Measurements from ENCODE around the gene TMEM151B. TPM values are rescaled to one million over a fixed set of nuclear protein-coding genes. Genes with fewer than 3 reads are reported as not detected.

TMEM151B gene
- total and polyA plus RNA-seq, 2 of the 13 experiments (the other 11 are each of a cell fraction or from before 2014, with no cell fraction given), result not detected

DNA sequence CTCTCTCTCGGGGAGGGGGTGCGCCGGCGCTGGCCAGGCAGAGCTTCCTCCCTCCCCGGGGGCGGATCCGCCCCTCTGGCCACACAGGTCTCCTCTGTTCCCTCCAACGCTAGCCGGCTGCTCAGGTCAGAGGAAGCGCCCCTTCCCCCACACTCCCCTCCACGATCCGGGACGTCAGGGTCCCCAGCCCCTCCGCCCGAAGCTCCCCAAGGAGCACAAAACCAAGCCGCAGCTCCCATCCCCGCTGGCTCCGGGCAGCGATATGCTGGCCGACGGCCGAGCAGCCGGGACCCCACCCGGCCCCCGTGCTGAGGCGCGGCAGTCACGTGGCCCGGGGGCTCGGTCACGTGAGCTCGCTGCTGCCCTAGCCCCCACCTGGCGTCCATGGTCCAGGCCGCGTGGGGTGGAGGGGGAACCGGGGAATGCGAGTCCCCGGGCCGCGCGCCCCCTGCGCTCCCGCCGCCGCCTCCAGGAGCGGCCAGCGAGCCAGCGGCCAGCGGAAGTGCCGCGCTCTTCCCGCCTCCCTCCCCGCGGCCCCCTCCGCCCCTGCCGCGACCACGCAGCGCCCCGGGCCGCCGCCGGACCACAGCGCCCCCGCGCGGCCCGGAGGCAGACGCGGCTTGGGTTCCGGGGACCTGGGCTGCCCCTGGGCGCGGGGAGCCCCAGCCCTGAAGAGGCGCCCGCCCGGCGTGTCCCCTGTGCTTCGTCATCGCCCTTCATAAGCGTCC lies 13.1 kb upstream of the TMEM151B start, which contains the start of gene SLC35B2 (continued):
- TF ChIP-seq HMG20A (CRISPR knock-in tag; IDR thresholded peaks at IDR 0.05; ENCODE audit: borderline replicate concordance) (peak; percentile 43; the same call in 1 of the 2 replicates), CCDC6 (CRISPR knock-in tag; IDR thresholded peaks at IDR 0.05) (peak; percentile 25; the same call in 1 of the 2 replicates), MBD4 (IDR thresholded peaks at IDR 0.05; ENCODE audit: borderline replicate concordance, low read length) (no peak), HCFC1 (IDR thresholded peaks at IDR 0.05; ENCODE audit: low read depth, low read length) (0 out of 2 replicates have a peak, but pooled peaks have one; percentile 8), ZNF549 (CRISPR knock-in tag; IDR thresholded peaks at IDR 0.05) (no peak), ZNF138 (CRISPR knock-in tag; IDR thresholded peaks at IDR 0.05; ENCODE audit: low read depth) (no peak), NONO (IDR thresholded peaks at IDR 0.05) (no peak), NONO (CRISPR knock-in tag; conservative IDR thresholded peaks at IDR 0.05) (peak; percentile 92), MAFK (conservative IDR thresholded peaks at IDR 0.05 in 1 of 2, IDR thresholded peaks at IDR 0.05 in 1 of 2; ENCODE audit: low read length in 2 of 2) (no peak), ZNF235 (CRISPR knock-in tag; IDR thresholded peaks at IDR 0.05; ENCODE audit: borderline replicate concordance) (no peak), ARNTL (CRISPR knock-in tag; IDR thresholded peaks at IDR 0.05) (peak; percentile 98), ZSCAN25 (CRISPR knock-in tag; IDR thresholded peaks at IDR 0.05) (peak; percentile 66), NR2F2 (IDR thresholded peaks at IDR 0.05; ENCODE audit: borderline replicate concordance, low read depth) (0 out of 2 replicates have a peak, but pooled peaks have one; percentile 46), ZNF761 (CRISPR knock-in tag; conservative IDR thresholded peaks at IDR 0.05) (0 out of 2 replicates have a peak, but pooled peaks have one; percentile 67), ZNF430 (CRISPR knock-in tag; IDR thresholded peaks at IDR 0.05) (peak; percentile 97), PLRG1 (conservative IDR thresholded peaks at IDR 0.05) (no peak), ZBTB20 (CRISPR knock-in tag; IDR thresholded peaks at IDR 0.05; ENCODE audit: borderline replicate concordance, low read depth) (0 out of 2 replicates have a peak, but pooled peaks have one; percentile 47), TAF1 (CRISPR knock-in tag; IDR thresholded peaks at IDR 0.05) (peak; percentile 87), WIZ (CRISPR knock-in tag; IDR thresholded peaks at IDR 0.05) (peak; percentile 83; the same call in 1 of the 2 replicates), NFATC3 (CRISPR knock-in tag; IDR thresholded peaks at IDR 0.05) (no peak), ZNF10 (CRISPR knock-in tag; IDR thresholded peaks at IDR 0.05; ENCODE audit: borderline replicate concordance, low read depth) (no peak)
- TF ChIP-seq, protein P1, sequence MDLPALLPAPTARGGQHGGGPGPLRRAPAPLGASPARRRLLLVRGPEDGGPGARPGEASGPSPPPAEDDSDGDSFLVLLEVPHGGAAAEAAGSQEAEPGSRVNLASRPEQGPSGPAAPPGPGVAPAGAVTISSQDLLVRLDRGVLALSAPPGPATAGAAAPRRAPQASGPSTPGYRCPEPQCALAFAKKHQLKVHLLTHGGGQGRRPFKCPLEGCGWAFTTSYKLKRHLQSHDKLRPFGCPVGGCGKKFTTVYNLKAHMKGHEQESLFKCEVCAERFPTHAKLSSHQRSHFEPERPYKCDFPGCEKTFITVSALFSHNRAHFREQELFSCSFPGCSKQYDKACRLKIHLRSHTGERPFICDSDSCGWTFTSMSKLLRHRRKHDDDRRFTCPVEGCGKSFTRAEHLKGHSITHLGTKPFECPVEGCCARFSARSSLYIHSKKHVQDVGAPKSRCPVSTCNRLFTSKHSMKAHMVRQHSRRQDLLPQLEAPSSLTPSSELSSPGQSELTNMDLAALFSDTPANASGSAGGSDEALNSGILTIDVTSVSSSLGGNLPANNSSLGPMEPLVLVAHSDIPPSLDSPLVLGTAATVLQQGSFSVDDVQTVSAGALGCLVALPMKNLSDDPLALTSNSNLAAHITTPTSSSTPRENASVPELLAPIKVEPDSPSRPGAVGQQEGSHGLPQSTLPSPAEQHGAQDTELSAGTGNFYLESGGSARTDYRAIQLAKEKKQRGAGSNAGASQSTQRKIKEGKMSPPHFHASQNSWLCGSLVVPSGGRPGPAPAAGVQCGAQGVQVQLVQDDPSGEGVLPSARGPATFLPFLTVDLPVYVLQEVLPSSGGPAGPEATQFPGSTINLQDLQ (CRISPR knock-in tag; IDR thresholded peaks at IDR 0.05), result no peak
- TF ChIP-seq, protein P2, sequence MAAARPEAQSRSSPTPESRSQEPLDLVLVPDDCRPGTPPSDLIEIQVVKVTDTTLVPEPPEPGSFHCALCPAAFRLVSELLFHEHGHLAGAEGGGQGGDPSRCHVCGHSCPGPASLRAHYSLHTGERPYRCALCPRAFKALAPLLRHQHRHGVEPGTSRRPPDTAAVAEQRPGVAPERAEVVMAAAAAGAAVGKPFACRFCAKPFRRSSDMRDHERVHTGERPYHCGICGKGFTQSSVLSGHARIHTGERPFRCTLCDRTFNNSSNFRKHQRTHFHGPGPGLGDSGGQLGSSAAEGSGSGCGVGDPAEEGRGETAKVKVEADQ (CRISPR knock-in tag; IDR thresholded peaks at IDR 0.05; ENCODE audit: borderline replicate concordance), result peak; percentile 95; the same call in 1 of the 2 replicates
- TF ChIP-seq, protein P3, sequence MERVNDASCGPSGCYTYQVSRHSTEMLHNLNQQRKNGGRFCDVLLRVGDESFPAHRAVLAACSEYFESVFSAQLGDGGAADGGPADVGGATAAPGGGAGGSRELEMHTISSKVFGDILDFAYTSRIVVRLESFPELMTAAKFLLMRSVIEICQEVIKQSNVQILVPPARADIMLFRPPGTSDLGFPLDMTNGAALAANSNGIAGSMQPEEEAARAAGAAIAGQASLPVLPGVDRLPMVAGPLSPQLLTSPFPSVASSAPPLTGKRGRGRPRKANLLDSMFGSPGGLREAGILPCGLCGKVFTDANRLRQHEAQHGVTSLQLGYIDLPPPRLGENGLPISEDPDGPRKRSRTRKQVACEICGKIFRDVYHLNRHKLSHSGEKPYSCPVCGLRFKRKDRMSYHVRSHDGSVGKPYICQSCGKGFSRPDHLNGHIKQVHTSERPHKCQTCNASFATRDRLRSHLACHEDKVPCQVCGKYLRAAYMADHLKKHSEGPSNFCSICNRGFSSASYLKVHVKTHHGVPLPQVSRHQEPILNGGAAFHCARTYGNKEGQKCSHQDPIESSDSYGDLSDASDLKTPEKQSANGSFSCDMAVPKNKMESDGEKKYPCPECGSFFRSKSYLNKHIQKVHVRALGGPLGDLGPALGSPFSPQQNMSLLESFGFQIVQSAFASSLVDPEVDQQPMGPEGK (CRISPR knock-in tag; IDR thresholded peaks at IDR 0.05), result peak; percentile 98
- TF ChIP-seq, protein P4, sequence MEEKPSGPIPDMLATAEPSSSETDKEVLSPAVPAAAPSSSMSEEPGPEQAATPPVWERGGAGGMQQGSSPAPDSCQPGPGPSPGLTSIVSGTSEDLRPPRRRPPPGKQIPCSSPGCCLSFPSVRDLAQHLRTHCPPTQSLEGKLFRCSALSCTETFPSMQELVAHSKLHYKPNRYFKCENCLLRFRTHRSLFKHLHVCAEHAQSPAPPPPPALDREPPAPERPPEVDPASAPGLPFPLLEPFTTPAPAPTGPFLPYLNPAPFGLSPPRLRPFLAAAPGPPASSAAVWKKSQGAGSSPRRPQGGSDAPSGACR (CRISPR knock-in tag; IDR thresholded peaks at IDR 0.05), result peak; percentile 97

Measured in HepG2 (cell line).